GM19468 (cell line): ENCODE results near the gene TCEAL9.
"Not testable (repeated sequence)": the region's sequence is repeated elsewhere in the genome, so short reads cannot be mapped to it uniquely, and the experiment has no call there.

Experiments used
- ATAC-seq: cut with Tn5 transposase; IDR thresholded peaks from one replicate; pipeline ENCODE4 v1.9.1; 2021; ENCODE audit warnings: mild to moderate bottlenecking, moderate library complexity, moderate number of reproducible peaks; ENCODE audit not compliant: unreplicated experiment; ENCODE audit errors: extremely low read depth

The TCEAL9 gene

GRCh38 chrX:103372886-103373285, 16.6 kb downstream of the TCEAL9 start:
- no peak for ATAC-seq

GRCh38 chrX:103373581-103373980, 17.3 kb downstream of the TCEAL9 start:
- ATAC-seq: no peak

GRCh38 chrX:103376118-103376978, 20.0 kb downstream of the TCEAL9 start, which contains the start of gene BEX3:
Gene BEX3, plus strand, starts transcription at chrX:103376538. Its CDS starts 984 bp downstream, at chrX:103377522.
- ATAC-seq: no peak

GRCh38 chrX:103376979-103377324, 20.6 kb downstream of the TCEAL9 start:
- no peak for ATAC-seq

- no peak for ATAC-seq
These were observed 22.7 kb downstream of the TCEAL9 start for GRCh38 chrX:103378990-103379389.

GRCh38 chrX:103382877-103383276, 26.6 kb downstream of the TCEAL9 start:
- no peak for ATAC-seq

GRCh38 chrX:103384672-103385071, 28.4 kb downstream of the TCEAL9 start:
- ATAC-seq: no peak

- ATAC-seq: not testable (repeated sequence)
These were observed 29.1 kb downstream of the TCEAL9 start for GRCh38 chrX:103385283-103385830.

GRCh38 chrX:103386332-103386731, 30.0 kb downstream of the TCEAL9 start:
- no peak for ATAC-seq

- no peak for ATAC-seq
These were observed 37.2 kb downstream of the TCEAL9 start for GRCh38 chrX:103393487-103393886.

GRCh38 chrX:103396186-103396585, 39.9 kb downstream of the TCEAL9 start:
- no peak for ATAC-seq

- no peak for ATAC-seq
These were observed 40.4 kb downstream of the TCEAL9 start for GRCh38 chrX:103396660-103397059.

- no peak for ATAC-seq
These were observed 41.4 kb downstream of the TCEAL9 start for GRCh38 chrX:103397707-103398106.

GRCh38 chrX:103398421-103398864, 42.1 kb downstream of the TCEAL9 start:
- ATAC-seq: no peak

GRCh38 chrX:103399744-103400143, 43.4 kb downstream of the TCEAL9 start:
- ATAC-seq: no peak

GRCh38 chrX:103400931-103401330, 44.6 kb downstream of the TCEAL9 start:
- no peak for ATAC-seq

- ATAC-seq: peak; percentile 59
These were observed 48.1 kb downstream of the TCEAL9 start for GRCh38 chrX:103404231-103405008.

GRCh38 chrX:103405009-103405333, 48.7 kb downstream of the TCEAL9 start:
- ATAC-seq: no peak

- ATAC-seq: no peak
These were observed 50.0 kb downstream of the TCEAL9 start for GRCh38 chrX:103406256-103406655.

GRCh38 chrX:103407776-103408175, 51.5 kb downstream of the TCEAL9 start:
- ATAC-seq: no peak
